ENCODE measurements around the gene NFASC.

- TF ChIP-seq CTCF (IDR thresholded peaks at IDR 0.05) (peak in 3 of 6 experiments; percentile 26 to 48 (median 28)), POLR2A (IDR thresholded peaks at IDR 0.05) (peak; percentile 40 to 57)
These were observed 42.3 kb upstream of the NFASC start for GRCh38 chr1:204828352-204828850.

All from adrenal gland (tissue), 5 donors.